Activated T-cell treated with anti-CD3 and anti-CD28 coated beads for 24 hours (primary cell): ENCODE data around the gene AGO4.
"Not testable (repeated sequence)": the region's sequence is repeated elsewhere in the genome, so short reads cannot be mapped to it uniquely, and the experiment has no call there.

Source experiments
- DNase-seq: peaks from one replicate; pipeline ENCODE4 v3.0.0-alpha.2; 2020; ENCODE audit warnings: low read depth

Gene AGO4

GRCh38 chr1:35807614-35808449, at the start of gene AGO4:
TSS of gene AGO4 (plus strand) at chr1:35808016. CDS start at chr1:35808417, 401 bp downstream.
- peak; percentile 15 for DNase-seq

- DNase-seq, result no peak
These were observed 45.7 kb upstream of the AGO4 start for GRCh38 chr1:35762141-35762540.

GRCh38 chr1:35763201-35763600, 44.6 kb upstream of the AGO4 start:
- no peak for DNase-seq

- DNase-seq, result no peak
These were observed 43.5 kb upstream of the AGO4 start for GRCh38 chr1:35764283-35764682.

GRCh38 chr1:35768350-35769187, 39.2 kb upstream of the AGO4 start:
- DNase-seq, result no peak

GRCh38 chr1:35769188-35769758, 38.5 kb upstream of the AGO4 start:
- peak; percentile 78 for DNase-seq

GRCh38 chr1:35773711-35774110, 34.1 kb upstream of the AGO4 start:
- DNase-seq, result no peak

- DNase-seq, result not testable (repeated sequence)
These were observed 31.6 kb upstream of the AGO4 start for GRCh38 chr1:35776172-35776571.

GRCh38 chr1:35777109-35777508, 30.7 kb upstream of the AGO4 start:
- no peak for DNase-seq

- DNase-seq, result no peak
These were observed 24.7 kb upstream of the AGO4 start for GRCh38 chr1:35783055-35783583.

- DNase-seq, result not testable (repeated sequence)
These were observed 23.5 kb upstream of the AGO4 start for GRCh38 chr1:35784364-35784763.

GRCh38 chr1:35788139-35788538, 19.7 kb upstream of the AGO4 start:
- no peak for DNase-seq

- DNase-seq, result no peak
These were observed 17.1 kb upstream of the AGO4 start for GRCh38 chr1:35790670-35791069.

GRCh38 chr1:35795295-35795694, 12.5 kb upstream of the AGO4 start:
- DNase-seq, result no peak

- DNase-seq, result no peak
These were observed 10.4 kb upstream of the AGO4 start for GRCh38 chr1:35797380-35797779.

GRCh38 chr1:35798019-35798418, 9.8 kb upstream of the AGO4 start:
- not testable (repeated sequence) for DNase-seq

- not testable (repeated sequence) for DNase-seq
These were observed 7.5 kb upstream of the AGO4 start for GRCh38 chr1:35800167-35800887.

- DNase-seq, result no peak
These were observed 766 bp downstream of the AGO4 start for GRCh38 chr1:35808450-35809113.

- DNase-seq, result no peak
These were observed 1.6 kb downstream of the AGO4 start for GRCh38 chr1:35809114-35810095.
